Measurements from ENCODE around the gene FAM20A.

Gene FAM20A

DNA sequence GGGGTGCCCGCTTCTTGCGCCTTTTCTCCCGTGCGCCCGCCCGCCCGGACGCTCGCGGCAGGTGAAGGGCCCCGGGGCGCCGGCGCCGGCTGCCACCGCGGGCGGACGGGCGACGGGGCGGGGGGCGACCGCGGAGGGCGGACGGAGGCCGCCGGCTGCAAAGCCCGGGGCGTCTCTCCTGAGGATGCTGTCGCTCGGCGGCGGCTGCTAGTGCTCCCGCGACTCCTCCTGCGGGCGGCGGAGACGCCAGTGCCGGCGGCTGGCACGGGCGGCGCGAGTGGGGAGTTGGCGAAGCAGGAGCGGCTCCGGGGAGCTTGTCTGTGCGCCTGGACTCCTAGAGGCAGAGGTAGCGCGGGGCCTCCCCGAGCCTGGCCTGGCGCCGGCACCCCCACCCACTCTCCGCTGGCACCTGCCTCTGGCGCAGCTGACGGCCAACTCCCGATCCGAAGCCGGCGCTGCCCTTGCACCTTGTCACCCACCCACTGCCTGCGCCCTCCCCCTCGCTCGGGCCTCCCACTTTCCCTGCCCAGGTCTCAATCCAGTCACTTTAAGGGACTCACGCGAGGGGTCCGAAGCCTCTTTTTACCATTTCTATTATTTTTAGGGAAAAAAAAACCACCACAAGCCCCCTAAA, at the start of gene FAM20A:
FAM20A (minus strand) TSS at position 437 of the 634 bp plus-strand sequence. CDS start 701 bp downstream, outside the sequence.
- DNase-seq, result no peak
- H3K4me1 ChIP-seq, result peaks cover 0 to 24% (median 15%) of the 10 kb centered on the region in 4 donors
- H3K9me3 ChIP-seq, result no peaks in the 10 kb centered on the region
- intact Hi-C loops (cut with DNase I; ENCODE audit: low total_unique reads), result no loop called here
- H3K4me3 ChIP-seq, result peak within 1 kb of the TSS; percentile 39 to 54
- no peaks in the 10 kb centered on the region for H3K36me3 ChIP-seq
- TF ChIP-seq, protein P1, sequence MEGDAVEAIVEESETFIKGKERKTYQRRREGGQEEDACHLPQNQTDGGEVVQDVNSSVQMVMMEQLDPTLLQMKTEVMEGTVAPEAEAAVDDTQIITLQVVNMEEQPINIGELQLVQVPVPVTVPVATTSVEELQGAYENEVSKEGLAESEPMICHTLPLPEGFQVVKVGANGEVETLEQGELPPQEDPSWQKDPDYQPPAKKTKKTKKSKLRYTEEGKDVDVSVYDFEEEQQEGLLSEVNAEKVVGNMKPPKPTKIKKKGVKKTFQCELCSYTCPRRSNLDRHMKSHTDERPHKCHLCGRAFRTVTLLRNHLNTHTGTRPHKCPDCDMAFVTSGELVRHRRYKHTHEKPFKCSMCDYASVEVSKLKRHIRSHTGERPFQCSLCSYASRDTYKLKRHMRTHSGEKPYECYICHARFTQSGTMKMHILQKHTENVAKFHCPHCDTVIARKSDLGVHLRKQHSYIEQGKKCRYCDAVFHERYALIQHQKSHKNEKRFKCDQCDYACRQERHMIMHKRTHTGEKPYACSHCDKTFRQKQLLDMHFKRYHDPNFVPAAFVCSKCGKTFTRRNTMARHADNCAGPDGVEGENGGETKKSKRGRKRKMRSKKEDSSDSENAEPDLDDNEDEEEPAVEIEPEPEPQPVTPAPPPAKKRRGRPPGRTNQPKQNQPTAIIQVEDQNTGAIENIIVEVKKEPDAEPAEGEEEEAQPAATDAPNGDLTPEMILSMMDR (IDR thresholded peaks at IDR 0.05), result no peak
- H3K27me3 ChIP-seq, result peaks cover 0 to 37% of the 10 kb centered on the region in 2 donors
- peak within 1 kb of the TSS in 1 of 2 donors; percentile 22 for H3K27ac ChIP-seq

DNA sequence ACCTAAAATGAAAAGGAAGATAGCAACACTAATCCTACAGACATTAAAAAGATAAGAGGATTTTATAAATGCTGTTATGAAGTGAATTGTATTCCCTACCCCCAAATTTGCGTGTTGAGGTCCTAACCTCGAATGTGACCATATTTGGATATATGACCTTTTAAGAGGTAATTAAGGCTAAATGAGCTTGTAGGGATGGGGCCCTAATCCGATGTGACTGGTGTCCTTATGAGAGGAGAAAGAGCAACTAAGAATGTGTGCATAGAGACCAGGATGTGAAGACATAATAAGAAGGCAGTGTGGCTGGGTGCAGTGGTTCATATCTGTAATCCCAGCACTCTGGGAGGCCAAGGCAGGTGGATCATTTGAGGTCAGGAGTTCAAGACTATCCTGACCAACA, 48.2 kb upstream of the FAM20A start:
- Histone ChIP-seq H3K9me3 (no peaks in the 10 kb centered on the region), H3K36me3 (no peaks in the 10 kb centered on the region), H3K27me3 (no peaks in the 10 kb centered on the region), H3K4me1 (no peaks in the 10 kb centered on the region), H3K4me3 (no peak overlapping the region), H3K27ac (no peak overlapping the region)
- TF ChIP-seq, protein P1 (IDR thresholded peaks at IDR 0.05), result no peak
- intact Hi-C loops (cut with DNase I; ENCODE audit: low total_unique reads), result no loop called here
- DNase-seq, result no peak

DNA sequence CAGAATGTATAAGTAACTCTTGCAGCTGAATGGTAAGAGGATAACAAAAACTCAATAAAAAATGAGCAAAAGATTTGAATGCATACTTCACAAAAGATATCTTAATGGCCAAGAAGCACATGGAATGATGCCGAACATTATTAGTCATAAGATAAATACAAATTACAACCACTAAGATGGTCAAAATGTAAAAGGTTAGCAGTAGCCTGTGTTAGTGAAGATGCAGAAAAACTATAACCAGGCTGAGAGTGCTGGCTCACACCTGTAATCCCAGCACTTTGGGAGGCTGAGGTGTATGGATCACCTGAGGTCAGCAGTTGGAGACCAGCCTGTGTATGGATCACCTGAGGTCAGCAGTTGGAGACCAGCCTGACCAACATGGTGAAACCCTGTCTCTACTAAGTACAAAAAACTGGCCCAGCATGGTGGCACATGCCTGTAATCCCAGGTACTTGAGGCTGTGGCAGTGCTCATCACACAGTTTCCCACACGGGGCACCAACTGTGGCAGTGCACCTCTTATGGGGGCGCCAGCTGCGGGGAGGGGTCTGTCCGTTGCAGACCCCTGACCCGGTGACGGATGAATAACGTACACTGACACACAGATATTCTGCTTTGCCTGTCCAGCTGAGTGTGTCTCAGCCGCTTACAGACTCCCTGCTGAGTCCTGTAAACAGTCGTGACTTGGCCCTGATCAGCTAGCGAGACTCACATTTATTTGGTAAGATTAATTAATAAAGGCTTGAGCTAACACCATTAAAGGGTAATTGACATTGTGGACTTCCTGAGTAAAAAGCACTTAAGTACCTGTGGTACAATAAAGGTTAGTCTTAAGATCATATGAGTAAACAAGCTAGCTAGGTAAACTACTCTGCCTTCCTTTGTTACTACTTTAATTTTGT, 45.7 kb upstream of the FAM20A start:
- Histone ChIP-seq H3K4me3 (no peak overlapping the region), H3K27ac (no peak overlapping the region), H3K27me3 (no peaks in the 10 kb centered on the region), H3K9me3 (no peaks in the 10 kb centered on the region), H3K36me3 (no peaks in the 10 kb centered on the region), H3K4me1 (no peaks in the 10 kb centered on the region)
- DNase-seq, result no peak
- intact Hi-C loops (cut with DNase I; ENCODE audit: low total_unique reads), result no loop called here
- TF ChIP-seq, protein P1 (IDR thresholded peaks at IDR 0.05), result no peak

DNA sequence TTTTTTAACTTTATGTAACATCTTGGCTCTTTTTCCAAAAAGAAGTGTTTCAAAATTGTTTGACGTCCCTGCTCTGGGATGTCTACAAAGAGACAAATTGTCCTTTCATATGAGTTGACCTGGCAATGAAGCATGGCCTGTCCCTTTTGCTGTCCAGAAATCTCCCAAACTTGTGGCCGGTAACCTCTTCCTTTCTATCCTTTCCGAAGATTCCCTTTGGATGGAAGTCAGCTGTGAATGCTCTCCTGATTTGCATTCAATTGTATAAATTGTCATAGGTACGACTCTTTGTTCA, 40.9 kb upstream of the FAM20A start:
- no peak for DNase-seq
- no peaks in the 10 kb centered on the region for H3K36me3 ChIP-seq
- no peaks in the 10 kb centered on the region for H3K4me1 ChIP-seq
- no peaks in the 10 kb centered on the region for H3K27me3 ChIP-seq
- TF ChIP-seq, protein P1 (IDR thresholded peaks at IDR 0.05), result no peak
- intact Hi-C loops (cut with DNase I; ENCODE audit: low total_unique reads), result no loop called here
- no peak overlapping the region for H3K27ac ChIP-seq
- no peaks in the 10 kb centered on the region for H3K9me3 ChIP-seq
- no peak overlapping the region for H3K4me3 ChIP-seq

DNA sequence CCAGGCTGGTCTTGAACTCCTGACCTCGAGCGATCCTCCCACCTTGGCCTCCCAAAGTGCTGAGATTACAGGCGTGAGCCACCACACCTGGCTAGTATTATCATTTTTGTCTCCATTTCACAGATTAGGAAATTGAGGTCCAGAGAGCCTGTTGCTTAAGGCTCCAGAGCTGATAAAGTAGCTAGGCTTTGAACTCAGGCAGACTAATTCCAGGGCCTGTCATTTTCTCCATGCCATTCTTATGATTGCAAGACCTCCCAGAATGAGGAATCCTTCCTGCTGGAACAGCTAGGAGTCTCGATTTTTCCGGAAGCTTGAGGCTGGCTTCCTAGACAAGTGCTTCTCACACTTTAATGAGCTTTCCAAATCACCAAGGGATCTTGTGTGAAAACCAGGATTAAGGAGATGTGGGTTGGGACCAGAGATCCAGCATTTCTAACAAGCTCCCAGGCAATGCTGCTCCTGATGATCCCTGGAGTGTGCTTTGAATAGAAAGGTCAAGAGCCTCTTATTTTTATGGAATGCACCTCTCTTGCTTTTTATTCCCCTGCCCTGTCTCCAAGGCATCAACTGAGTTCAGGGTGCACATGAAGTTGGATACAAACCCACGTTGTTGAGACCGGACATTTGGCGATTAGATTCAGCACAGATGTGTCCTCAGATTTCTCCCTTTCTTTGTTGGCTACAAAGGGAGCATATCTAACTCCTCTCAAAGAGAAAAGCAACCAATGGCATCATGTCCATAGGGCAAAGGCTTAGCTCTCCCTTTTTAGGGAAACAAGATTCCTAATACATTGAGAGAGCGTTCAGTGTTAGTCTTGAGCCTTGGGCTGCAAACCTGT, 40.3 kb upstream of the FAM20A start:
- H3K27ac ChIP-seq, result no peak overlapping the region
- H3K4me1 ChIP-seq, result no peaks in the 10 kb centered on the region
- no peaks in the 10 kb centered on the region for H3K9me3 ChIP-seq
- no peak for DNase-seq
- TF ChIP-seq, protein P1 (IDR thresholded peaks at IDR 0.05), result no peak
- no peak overlapping the region for H3K4me3 ChIP-seq
- intact Hi-C loops (cut with DNase I; ENCODE audit: low total_unique reads), result no loop called here
- no peaks in the 10 kb centered on the region for H3K27me3 ChIP-seq
- H3K36me3 ChIP-seq, result no peaks in the 10 kb centered on the region

Measured in tibial artery (tissue), 4 donors.